ENCODE data around the gene WWOX.

Gene WWOX

DNA sequence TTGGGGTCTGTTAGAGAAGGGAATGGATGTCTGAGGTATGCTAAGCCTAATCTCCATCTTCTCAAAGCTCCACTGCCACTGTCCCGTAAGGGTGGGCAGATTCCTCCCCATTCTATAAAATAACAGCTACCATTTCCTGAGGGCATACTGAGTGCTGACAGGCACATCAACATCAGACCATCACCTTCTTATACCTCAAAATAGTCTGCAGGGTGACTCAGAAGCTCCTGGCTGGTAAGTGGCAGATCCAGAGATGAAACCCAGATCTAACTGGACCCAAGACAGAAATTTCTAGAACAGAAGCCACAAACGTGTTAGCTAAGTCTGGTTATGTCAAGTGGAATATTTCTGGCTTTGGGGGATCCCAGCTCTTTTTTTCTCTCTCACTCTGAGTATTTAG lies 548.0 kb downstream of the WWOX start:
- no peak for DNase-seq

DNA sequence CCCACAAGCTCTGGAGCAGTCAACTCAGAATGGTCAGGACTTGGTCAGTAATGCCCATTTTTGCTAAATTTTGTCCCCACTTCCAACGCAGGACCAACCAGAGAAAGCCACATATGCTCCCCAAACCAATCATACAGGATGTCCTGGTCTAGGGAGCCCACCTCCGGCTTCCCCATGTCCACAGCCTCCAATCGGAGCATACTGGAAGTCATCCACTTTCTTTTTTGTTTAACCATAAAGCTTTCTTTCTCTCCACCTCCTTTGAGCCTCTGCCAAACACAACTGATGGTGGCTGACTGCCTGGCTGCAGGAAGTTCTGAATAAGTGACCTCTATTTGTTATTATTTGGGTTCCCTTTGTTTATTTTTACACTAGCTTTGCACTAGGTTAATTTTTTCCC lies 549.1 kb downstream of the WWOX start:
- peak in 6 of 51 donors; percentile 5 to 22 (median 8) for DNase-seq

GRCh38 chr16:78650339-78651074 lies 551.1 kb downstream of the WWOX start:
- DNase-seq, result no peak

- DNase-seq, result no peak
Measured at GRCh38 chr16:78654929-78655328, 555.5 kb downstream of the WWOX start.

GRCh38 chr16:78655331-78656113 lies 556.1 kb downstream of the WWOX start:
- DNase-seq, result no peak

DNA sequence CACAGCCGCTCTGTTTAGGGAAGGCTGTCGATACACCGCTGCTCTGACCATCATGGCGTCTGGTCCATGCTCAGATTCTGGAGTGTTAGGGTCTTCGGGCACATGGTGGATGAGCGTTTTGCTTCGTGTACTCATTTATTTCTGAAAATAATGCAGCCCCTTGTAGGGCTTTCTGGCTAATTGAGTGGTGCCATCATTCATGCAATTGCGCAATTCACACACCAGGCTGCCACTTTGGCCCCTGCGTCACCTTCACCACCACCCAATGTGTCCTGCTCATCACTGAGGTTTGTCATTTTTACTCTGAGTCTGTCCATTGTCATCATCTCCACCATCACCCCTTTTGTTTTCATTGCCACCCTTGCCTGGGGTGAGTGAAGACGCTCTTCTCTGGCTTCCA lies 557.4 kb downstream of the WWOX start:
- no peak for DNase-seq

GRCh38 chr16:78659216-78659615 lies 559.8 kb downstream of the WWOX start:
- DNase-seq, result no peak

GRCh38 chr16:78659668-78660217 lies 560.3 kb downstream of the WWOX start:
- DNase-seq, result no peak

DNA sequence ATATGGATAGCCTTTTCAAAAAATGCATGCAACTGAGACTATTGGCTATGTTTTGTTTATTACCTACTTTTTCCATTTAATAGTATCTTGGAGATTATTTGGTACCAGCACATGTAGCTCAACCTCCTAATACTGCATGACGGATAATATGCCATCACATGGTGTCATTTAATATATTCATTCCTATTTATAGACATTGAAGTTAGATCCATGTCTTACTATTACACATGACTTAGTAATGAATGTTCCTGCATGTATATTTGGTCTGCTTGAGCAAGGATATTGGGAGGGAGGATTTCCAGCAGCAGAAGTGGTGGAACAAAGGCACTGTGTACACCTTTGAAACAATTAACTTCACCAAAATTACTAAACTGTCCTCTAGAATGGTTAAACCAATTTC lies 561.3 kb downstream of the WWOX start:
- DNase-seq, result no peak

DNA sequence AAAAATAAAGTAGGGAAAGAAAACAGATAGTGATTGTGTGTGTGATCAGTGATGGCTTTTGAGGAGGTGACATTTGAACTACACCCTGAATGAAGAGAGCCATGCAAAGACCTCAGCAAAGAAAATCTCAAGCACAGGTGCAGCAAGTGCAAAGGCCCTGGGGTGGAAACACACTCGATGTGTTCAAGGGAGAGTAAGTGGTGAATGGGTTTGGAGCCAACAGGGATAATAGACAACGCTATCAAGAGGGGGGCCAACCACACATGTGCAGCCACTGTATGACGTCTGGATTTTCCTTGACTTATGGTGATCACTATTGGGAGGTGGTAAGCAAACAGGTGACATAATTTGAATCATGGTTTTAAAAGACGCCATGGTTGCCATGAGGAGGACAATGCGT lies 564.2 kb downstream of the WWOX start:
- no peak for DNase-seq

GRCh38 chr16:78664811-78665772 lies 565.6 kb downstream of the WWOX start:
- peak in 2 of 51 donors; percentile 8 to 11 for DNase-seq

GRCh38 chr16:78666318-78666717 lies 566.9 kb downstream of the WWOX start:
- DNase-seq, result no peak

GRCh38 chr16:78667675-78668074 lies 568.2 kb downstream of the WWOX start:
- DNase-seq, result no peak

GRCh38 chr16:78668393-78668792 lies 568.9 kb downstream of the WWOX start:
- no peak for DNase-seq

- DNase-seq, result peak in 1 of 51 donors; percentile 23
Measured at GRCh38 chr16:78669994-78670393, 570.5 kb downstream of the WWOX start.

DNA sequence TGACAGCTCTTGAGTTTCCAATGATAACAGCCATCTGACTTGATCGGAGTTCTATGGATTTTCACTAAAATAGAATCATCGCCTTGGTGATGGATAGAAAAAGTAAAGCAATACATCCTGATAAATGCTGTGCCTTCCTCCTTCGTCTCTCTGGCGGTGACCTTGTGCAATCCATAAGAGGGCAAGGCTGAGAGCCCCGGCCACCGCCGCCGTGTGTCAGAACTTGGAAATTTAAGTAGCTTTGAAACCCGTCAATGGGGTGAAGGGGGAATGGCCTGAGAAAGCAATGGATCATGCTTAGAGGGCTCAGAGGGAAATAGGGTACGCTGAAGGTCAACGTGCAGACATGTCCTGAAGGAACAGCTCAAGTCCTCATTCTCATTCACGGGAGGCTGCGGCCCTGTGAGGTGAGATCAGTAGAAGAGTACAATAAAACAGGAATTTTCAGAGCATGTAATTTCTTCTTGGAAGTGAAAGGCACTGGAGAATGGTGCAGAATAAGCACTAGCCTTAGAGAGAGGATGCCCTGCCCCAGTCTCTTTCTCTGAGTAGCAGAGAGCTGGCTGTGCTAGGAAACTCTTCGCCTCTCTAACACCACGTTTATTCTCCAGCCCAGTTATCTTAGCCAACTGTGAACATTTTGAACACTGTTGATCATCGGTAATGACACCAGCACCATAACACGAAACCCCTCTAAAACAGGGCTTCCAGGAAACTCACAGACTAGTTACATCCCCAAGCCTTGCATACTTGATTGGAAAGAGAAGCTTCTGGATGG lies 573.5 kb downstream of the WWOX start:
- no peak for DNase-seq

GRCh38 chr16:78673884-78674283 lies 574.4 kb downstream of the WWOX start:
- no peak for DNase-seq

- no peak for DNase-seq
Measured at GRCh38 chr16:78675312-78675711, 575.9 kb downstream of the WWOX start.

DNA sequence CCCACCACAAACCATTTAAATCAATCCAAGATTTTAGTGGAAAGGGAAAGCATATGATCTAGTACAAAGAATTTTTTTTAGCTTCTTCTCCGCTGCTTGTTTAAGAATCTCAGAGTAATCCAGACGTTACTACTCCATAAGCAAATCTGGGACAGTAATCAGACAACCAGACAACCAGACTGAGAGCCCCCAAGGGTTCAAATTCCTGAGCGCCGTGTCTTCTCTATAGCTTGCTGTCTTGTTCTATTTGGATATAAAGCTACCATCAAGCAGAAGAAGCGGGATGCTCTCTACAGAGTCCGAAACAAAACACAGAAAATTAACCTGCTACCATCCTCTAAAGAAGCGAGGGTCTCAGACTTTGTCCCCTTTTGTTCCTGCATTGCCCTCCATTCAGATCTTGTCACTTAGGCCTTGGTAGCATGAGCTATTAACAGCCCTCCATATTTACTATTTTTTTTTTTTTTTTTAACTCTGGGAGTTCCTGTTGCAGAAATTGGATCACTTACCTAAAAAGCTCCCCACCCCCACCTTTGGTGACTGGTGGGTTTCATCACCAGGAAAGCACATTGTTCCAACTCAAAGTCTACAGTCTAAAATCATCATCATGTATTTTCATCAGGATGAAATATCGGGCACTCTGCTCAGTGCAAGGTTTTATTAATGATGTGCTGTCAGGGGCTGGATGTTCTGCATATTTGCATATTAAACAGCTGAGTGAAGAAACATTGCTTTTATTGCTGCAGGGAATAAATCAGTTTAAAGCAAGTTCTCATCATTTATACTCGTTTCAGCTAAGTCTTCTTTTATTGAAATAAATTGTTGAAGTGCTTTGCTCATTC lies 576.7 kb downstream of the WWOX start:
- no peak for DNase-seq
